ENCODE measurements around the gene SYAP1.
"Not testable (repeated sequence)": the region's sequence is repeated elsewhere in the genome, so short reads cannot be mapped to it uniquely, and the experiment has no call there.

The SYAP1 gene

GRCh38 chrX:16726347-16726988 is 7.1 kb downstream of the SYAP1 start:
- DNase-seq = not testable (repeated sequence)

DNA sequence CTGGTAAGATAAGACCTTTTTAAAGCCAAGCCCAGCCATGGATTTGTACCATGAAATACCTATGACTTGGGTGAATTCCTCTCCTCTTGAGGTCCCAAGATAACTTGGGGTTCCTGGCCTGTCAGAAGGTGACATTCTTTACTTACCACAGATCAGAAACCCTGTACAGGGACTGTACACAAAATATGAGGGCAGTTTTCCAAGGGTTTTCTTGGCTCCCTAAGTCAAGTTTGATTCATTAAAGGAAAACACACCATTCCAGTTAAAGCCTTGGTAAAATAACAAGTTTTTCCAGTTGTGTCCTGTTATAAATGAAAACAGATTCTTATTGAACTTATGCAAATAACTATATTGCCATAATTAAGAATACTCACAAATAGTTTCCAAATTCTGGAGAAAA is 8.2 kb downstream of the SYAP1 start:
- DNase-seq = no peak

GRCh38 chrX:16730450-16730849 is 11.0 kb downstream of the SYAP1 start:
- no peak for DNase-seq

GRCh38 chrX:16733013-16733412 is 13.6 kb downstream of the SYAP1 start:
- DNase-seq = no peak

DNA sequence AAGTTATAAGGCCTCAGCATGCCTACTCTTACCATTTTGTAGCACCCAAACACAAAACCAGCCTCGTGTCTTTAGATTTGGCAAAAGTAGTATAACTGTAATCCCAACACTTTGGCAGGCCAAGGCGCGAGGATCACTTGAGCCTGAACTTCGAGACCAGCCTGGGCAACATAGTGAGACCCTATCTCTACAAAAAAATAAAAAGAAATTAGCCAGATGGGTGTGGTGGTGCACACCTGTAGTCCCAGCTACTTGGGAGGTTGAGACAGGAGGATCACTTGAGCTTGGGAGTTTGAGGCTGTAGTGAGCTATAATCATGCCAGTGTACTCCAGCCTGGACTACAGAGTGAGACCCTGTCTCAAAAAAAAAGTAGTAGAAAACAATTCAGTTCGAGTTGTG is 17.6 kb downstream of the SYAP1 start:
- no peak for DNase-seq

DNA sequence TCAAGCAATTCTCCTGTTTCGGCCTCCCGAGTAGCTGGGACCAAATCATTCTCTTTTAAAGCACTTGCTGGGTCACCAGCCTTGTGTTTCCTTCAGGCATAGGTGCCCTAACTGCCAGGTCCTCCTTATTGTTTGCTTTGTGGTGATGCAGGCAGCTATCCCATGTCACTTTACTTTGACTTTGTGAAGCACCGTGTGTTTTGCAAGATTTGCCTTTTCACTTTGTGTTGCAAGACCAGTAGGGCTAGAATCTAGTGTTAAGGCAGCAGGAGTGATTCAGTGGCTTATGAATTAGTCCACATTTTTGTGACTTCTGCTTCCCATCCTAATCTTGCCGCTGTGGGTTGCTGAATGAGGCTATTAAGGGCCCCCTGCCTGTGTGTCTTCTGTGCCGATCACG is 20.2 kb downstream of the SYAP1 start:
- no peak for DNase-seq

- DNase-seq = no peak
Observed at GRCh38 chrX:16743604-16744325, 24.4 kb downstream of the SYAP1 start.

GRCh38 chrX:16745102-16745501 is 25.7 kb downstream of the SYAP1 start:
- DNase-seq = no peak

- no peak for DNase-seq
Observed at GRCh38 chrX:16745659-16746058, 26.2 kb downstream of the SYAP1 start.

DNA sequence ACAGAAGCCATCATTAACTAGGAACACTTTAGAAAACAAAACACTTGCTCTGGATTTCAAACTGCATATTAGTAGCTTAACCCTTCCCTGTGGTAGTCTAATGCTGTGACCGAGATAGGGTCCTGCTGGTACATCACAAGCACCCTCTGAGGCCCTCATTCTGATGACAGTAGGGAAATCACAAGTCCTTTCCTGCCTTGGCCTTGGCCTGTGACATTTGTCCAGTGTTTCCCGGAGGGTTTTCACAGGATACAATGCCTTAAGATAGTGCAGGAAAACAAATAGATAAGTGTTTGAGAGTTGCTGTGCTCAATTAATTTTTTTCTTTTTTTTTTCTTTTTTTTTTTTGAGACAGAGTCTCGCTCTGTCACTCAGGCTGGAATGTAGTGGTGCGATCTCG is 29.0 kb downstream of the SYAP1 start:
- DNase-seq = no peak

GRCh38 chrX:16750136-16750535 is 30.7 kb downstream of the SYAP1 start:
- no peak for DNase-seq

- no peak for DNase-seq
Observed at GRCh38 chrX:16754019-16754418, 34.6 kb downstream of the SYAP1 start.

GRCh38 chrX:16756724-16757123 is 37.3 kb downstream of the SYAP1 start:
- DNase-seq = no peak

DNA sequence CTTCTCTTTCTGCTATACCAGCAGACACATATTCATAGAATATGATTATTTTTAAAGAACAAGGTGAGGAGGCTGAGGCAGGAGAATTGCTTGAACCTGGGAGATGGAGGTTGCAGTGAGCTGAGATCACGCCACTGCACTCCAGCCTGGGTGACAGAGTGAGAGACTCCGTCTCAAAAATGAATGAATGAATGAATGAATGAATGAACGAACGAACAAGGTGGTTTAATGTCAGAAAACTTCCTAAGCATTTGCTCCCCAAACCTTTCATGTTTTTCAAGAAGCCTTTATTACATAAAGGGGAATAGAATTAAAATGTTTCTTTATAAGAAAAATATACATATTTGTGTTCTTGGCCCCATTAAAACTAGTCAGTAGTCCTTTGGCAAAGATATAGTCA is 42.1 kb downstream of the SYAP1 start:
- DNase-seq = not testable (repeated sequence)

- no peak for DNase-seq
Observed at GRCh38 chrX:16762579-16762978, 43.2 kb downstream of the SYAP1 start.

- DNase-seq = no peak
Observed at GRCh38 chrX:16765594-16765993, 46.2 kb downstream of the SYAP1 start.

DNA sequence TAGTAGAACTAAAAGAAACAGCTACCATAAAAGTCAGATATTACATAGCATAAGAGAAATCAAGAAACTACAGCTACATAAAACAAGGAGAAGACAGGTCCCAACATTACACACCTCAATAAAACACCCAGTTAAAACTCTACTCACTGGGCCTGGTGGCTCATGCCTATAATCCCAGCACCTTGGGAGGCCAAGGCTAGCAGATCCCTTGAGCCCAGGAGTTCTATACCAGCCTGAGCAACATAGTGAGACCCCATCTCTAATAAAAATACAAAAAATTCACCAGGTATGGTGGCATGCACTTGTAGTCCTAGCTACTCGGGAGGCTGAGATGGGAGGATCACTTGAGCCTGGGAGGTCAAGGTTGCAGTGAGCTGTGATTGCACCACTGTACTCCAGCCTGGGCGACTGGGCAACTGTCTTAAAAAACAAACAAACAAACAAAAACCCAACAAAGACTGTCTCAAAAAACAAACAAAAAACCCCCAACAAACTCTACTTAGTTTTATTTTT is 51.6 kb downstream of the SYAP1 start:
- DNase-seq = no peak

GRCh38 chrX:16771483-16772398 is 52.3 kb downstream of the SYAP1 start:
- no peak for DNase-seq

DNA sequence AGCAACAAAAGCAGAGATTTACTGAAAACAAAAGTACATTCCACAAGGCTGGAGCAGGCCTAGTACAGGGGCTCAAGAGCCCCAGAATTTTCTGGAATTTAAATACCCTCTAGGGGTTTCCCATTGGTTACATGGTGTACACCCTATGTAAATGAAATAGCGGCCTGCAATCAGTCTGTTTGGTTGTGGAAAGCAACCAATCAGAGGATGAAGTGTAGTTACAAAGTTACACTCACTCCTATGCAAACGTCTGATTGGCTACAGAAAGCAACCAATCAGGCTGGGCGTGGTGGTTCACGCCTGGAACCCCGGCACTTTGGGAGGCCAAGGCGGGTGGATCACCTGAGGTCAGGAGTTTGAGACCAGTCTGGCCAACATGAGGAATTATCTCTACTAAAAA is 53.0 kb downstream of the SYAP1 start:
- DNase-seq = no peak

- no peak for DNase-seq
Observed at GRCh38 chrX:16774746-16775145, 55.3 kb downstream of the SYAP1 start.

- DNase-seq = no peak
Observed at GRCh38 chrX:16778545-16778944, 59.1 kb downstream of the SYAP1 start.

DNA sequence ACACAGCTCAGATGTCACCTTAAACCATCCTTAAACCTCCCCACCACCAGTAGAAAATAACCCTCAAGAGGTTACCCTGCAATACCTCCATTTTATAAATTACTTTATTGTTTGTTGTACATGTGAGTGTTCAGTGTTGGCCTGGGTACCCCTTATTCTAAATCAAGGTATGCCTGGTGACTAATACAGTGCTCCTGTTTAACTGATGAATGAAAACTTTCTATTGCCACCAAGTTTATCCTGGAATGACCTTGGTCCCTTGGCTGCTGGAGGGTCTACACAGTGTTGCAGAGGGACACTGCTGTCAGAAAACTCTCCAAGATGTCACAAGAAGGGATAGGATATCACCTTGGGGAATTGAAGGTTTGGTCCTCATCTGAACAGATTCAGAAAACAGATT is 59.6 kb downstream of the SYAP1 start:
- DNase-seq = no peak

- not testable (repeated sequence) for DNase-seq
Observed at GRCh38 chrX:16779815-16780214, 60.4 kb downstream of the SYAP1 start.
